ENCODE data around the gene PIGH.
"Not testable (repeated sequence)": the region's sequence is repeated elsewhere in the genome, so short reads cannot be mapped to it uniquely, and the experiment has no call there.

The PIGH gene

DNA sequence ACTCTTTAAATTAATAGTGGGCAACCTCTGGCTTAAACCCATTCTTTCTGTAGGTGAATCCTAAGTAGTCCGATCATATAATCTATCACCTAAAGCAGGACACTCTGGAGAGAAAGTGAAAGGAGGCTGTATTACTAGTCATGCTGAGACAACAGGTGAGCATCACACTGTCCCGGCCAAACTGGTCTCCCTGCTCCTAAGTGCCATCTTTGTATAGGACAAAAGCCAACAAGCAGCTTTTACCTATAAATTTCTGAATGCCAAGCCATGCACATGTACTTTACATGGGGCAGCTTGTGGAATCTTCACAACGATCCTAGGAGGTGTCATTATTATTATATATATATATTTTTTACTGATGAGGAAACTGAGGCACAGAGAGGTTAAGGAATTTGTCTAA lies 48.9 kb downstream of the PIGH start:
- no peak for DNase-seq

GRCh38 chr14:67549734-67550133 lies 50.3 kb downstream of the PIGH start:
- no peak for DNase-seq

DNA sequence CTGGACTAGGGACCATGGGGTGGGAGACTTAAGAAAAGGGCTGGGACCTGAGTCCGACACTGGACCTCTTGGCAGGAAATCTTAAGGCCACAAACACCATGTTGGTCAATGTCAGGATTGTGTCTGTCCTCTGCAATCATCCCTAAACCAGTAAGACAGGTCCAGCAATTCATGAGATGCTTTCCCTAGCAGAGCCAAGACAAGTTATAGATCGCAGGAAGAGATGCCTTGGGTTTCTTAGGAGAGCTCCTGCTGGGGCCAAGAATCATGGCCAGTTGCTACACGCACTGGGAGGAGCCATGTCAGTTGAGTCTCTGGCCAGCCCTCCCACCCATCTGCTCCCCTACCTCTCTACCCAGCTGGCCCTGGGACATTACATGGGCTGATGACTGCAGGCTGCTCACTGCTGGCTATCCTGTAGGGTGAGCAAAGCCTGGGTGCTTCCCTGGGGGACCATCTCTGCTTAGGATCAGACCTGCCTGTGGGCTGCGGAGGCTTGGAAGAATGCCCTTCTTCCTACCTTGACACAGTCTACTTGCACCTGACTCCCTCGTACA lies 52.8 kb downstream of the PIGH start:
- no peak for DNase-seq

GRCh38 chr14:67544590-67544989 lies 55.5 kb downstream of the PIGH start:
- no peak for DNase-seq

GRCh38 chr14:67542620-67543019 lies 57.4 kb downstream of the PIGH start:
- not testable (repeated sequence) for DNase-seq

DNA sequence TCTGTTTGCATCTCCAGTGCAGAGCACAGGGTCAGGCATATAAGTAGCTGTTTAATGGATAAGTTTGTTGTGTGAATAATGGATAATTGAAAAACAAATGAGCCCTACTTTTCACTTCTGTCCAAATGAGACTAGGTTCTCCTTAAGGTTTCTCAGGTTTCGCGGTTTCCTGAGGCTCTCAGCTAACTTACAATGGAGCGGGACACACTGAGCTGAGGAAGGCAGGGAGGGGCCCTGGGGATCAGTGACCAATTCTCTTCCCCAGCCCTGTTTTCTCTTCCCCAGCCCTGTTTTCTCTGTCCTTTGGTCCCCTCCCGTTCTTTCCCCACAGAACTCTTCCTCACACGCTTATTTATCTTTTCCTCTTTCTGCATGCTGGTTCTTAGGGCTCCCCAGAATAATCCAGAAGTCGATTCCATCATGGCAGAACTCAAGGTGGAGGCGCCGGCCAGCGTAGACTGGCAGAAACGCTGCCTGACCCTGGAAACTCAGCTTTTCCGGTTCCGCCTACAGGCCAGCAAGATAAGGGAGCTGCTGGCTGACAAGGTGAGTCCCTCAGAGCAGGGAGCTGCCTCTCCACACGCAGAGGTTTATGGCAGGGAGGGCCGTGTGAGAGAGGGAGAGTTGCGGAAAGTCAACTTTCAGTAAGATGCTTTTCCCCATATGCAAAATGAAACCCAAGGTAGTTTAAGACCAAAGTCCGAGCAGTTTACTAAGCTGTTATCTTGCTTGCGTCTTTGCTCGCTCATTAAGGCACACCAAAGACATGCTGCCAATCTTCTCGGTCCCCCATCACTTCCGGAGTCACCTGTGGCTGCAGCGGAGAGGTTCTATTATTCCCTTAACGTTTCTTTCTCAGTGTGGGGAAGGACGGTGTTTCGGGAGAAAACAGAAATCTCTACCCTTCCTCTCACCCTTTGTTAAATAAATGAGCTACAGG lies 58.4 kb downstream of the PIGH start:
- no peak for DNase-seq

Measured in central memory CD4-positive, alpha-beta T cell (primary cell).